Heart left ventricle (tissue), 16 donors: Measurements from ENCODE around the gene RFWD3. TPM values are rescaled to one million over a fixed set of nuclear protein-coding genes. Genes with fewer than 3 reads are reported as not detected.
A peak's percentile ranks its signal among the peaks of the same experiment; 100 is the strongest.

ENCODE experiments used
- ATAC-seq, 4 donors: fragments of 200-7000 bp; cut with Tn5 transposase; one replicate each; pipeline ENCODE4 v1.9.1; 2020 to 2022; ENCODE audit warnings: moderate library complexity in 4 of 4, mild to moderate bottlenecking in 3 of 4, moderate number of reproducible peaks in 1 of 4
- DNase-seq, 5 donors: peaks; one replicate each; pipeline ENCODE4 v3.0.0-alpha.2; 2020
- H3K27ac ChIP-seq, 12 donors: fragments of 200-600 bp; sonication (generic) in 4 of 12; one replicate each; pipeline versions ENCODE4 v1.5.0 to v1.8.0; 2016 to 2022; ENCODE audit warnings: mild to moderate bottlenecking in 2 of 12
- H3K27me3 ChIP-seq, 9 donors: fragments of 200-600 bp; sonication (generic) in 2 of 9; one replicate each; pipeline versions ENCODE4 v1.5.1 to v1.8.0; 2016 to 2022; ENCODE audit warnings: mild to moderate bottlenecking in 3 of 9
- H3K36me3 ChIP-seq, 9 donors: fragments of 200-600 bp; sonication (generic) in 2 of 9; one replicate each; pipeline versions ENCODE4 v1.5.0 to v1.8.0; 2018 to 2022; ENCODE audit warnings: mild to moderate bottlenecking in 2 of 9
- H3K4me1 ChIP-seq, 12 donors: fragments of 200-600 bp; sonication (generic) in 4 of 12; one replicate each; pipeline versions ENCODE4 v1.5.0 to v1.8.0; 2016 to 2022; ENCODE audit warnings: mild to moderate bottlenecking in 3 of 12
- H3K4me3 ChIP-seq, 12 donors: fragments of 200-600 bp; sonication (generic) in 4 of 12; one replicate each; pipeline versions ENCODE4 v1.5.0 to v1.8.0; 2017 to 2022; ENCODE audit warnings: mild to moderate bottlenecking in 9 of 12, moderate library complexity in 4 of 12
- H3K9me3 ChIP-seq, 12 donors: fragments of 200-600 bp; sonication (generic) in 4 of 12; one replicate each; pipeline versions ENCODE4 v1.5.0 to v1.8.0; 2016 to 2022; ENCODE audit warnings: mild to moderate bottlenecking in 1 of 12
- POLR2A ChIP-seq, 2 donors: fragments of 450-650 bp; IDR thresholded peaks; one replicate each; pipeline ENCODE4 v1.6.1; 2017; ENCODE audit warnings: antibody characterized with exemption in 2 of 2, mild to moderate bottlenecking in 2 of 2, moderate library complexity in 2 of 2
- WGBS, 4 donors: extraction: QIAGEN DNeasy Blood & Tissue Kit in 2 of 4; methylation state at CpG; one replicate each; pipeline versions ENCODE4 v1.1.5 to v1.1.7; 2013 to 2018; 5-methylcytosine and 5-hydroxymethylcytosine counted together
- intact Hi-C, 10 donors: fragments of 100-400 bp; cut with DNase I; formaldehyde crosslinking; loops; one replicate each; pipeline versions ENCODE4 v1.11.1 to v1.14.2; 2022
- polyA plus RNA-seq, 2 donors: library from polyadenylated mRNA; stranded (reverse); fragments of 200-250 nt; gene quantifications; one replicate each; pipeline ENCODE4 v1.2.3, GENCODE V29; 2013
- total RNA-seq, 9 donors: library from RNA; depleted of rRNA in 2 of 9; stranded (reverse); fragments of >200 nt in 2 of 9; fragmentation: NEBNext Ultra II Directional in 3 of 9; extraction: Animal tissue kit (Norgen Biotek cat#: 25700) in 3 of 9; gene quantifications; one replicate each; pipeline versions ENCODE4 v1.1.0 to v1.2.4, GENCODE V29; 2016 to 2023
- TF ChIP-seq, protein P1 (sequence below), 12 donors: fragments of 200-600 bp; sonication (generic) in 4 of 12; IDR thresholded peaks; one replicate each; pipeline versions ENCODE4 v1.5.0 to v1.8.0; 2018 to 2022; ENCODE audit warnings: antibody characterized with exemption in 12 of 12, mild to moderate bottlenecking in 5 of 12
- donor health status: ischemic (EF 13 %, LVEDD 7.1; RV severe dilation, severe dysfunction).
- donor health status: healthy with polysubstance abuse.
- donor health status: DM: no; HTN: yes; CAD: no.
- donor health status: DM: no; HTN: no; CAD: no.
- donor health status: ischemic (EF 25% LVEDD 6.9; RV normal size, moderate dysfunction).
- donor health status: ischemic (EF 25% LVEDD 5.7; RV mildly dilated, moderate dysfunction).
- donor health status: healthy.
- donor health status: DM: yes; HTN: yes; CAD: no.
- donor health status: ischemic (EF 35%, LVEDD 5.7; RV mildly dilated, moderate dysfunction).
- donor health status: nonischemic (EF 11% LVEDD 7.7; RV severe dilation, severe dysfunction).
- donor health status: DM: yes; HTN: yes; CAD: no.
- donor health status: PGD.
- donor health status: ischemic (EF 29% LVEDD 5.4; RV normal size, mild dysfunction).
- donor health status: nonischemic (EF 23%, LVEDD 6.1; RV moderate dilation, normal function).

Gene RFWD3
- total and polyA plus RNA-seq, 11 donors = 3.3 to 14.4 (median 5.1) TPM

DNA sequence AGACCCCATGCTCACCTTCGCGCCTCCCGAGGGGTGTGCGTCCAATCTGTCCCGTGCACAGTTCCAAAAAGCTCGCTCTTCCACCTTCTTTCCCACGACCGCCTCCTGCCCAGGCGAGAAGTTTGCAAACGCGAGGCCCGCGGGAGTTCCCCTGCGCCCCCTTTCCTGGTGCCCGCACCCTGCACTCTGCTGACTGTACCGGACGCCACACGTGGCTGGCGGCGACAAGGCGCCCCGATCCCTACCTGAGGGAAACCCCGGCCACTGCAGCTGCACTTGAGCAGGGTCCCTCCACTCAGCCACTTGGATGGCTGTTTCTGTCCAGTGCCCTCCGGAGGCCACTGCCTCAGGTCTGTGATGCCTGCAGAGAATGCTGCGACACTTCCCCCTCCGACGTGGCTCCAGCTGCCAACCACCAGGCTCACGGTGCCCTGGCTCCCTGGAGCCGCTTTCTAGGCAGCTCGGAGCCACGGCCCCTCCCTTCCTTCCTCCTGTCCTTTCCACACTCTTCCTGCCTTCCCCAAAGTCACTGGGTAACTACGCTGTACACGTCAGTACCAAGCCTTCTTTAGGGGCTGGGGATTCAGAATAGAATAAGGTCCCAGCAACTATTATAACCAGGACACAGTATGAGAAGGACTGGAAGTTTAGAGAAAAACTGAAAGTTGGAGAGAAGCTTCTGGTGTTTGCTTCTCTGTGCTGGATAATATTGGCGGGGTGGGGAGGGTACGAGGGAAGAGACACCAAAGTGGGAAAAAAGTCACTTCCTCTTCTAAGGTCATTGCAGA lies 34.0 kb upstream of the RFWD3 start, which contains the start of gene MLKL:
Gene MLKL, minus strand, starts transcription at position 425 of the 788 bp plus-strand sequence. CDS start 5,105 bp downstream, outside the sequence.
- peak; percentile 47 to 83 (median 74) for DNase-seq
- Histone ChIP-seq H3K27me3 (no peaks in the 10 kb centered on the region), H3K4me3 (peak within 1 kb of the TSS; percentile 49 to 95 (median 84)), H3K36me3 (peaks cover 0 to 5% (median 0%) of the 10 kb centered on the region in 9 donors), H3K9me3 (no peaks in the 10 kb centered on the region), H3K27ac (peak within 1 kb of the TSS; percentile 73 to 99 (median 87)), H3K4me1 (peaks cover 0 to 56% (median 7%) of the 10 kb centered on the region in 12 donors)
- no peak for TF ChIP-seq POLR2A (IDR thresholded peaks at IDR 0.05)
- TF ChIP-seq, protein P1, sequence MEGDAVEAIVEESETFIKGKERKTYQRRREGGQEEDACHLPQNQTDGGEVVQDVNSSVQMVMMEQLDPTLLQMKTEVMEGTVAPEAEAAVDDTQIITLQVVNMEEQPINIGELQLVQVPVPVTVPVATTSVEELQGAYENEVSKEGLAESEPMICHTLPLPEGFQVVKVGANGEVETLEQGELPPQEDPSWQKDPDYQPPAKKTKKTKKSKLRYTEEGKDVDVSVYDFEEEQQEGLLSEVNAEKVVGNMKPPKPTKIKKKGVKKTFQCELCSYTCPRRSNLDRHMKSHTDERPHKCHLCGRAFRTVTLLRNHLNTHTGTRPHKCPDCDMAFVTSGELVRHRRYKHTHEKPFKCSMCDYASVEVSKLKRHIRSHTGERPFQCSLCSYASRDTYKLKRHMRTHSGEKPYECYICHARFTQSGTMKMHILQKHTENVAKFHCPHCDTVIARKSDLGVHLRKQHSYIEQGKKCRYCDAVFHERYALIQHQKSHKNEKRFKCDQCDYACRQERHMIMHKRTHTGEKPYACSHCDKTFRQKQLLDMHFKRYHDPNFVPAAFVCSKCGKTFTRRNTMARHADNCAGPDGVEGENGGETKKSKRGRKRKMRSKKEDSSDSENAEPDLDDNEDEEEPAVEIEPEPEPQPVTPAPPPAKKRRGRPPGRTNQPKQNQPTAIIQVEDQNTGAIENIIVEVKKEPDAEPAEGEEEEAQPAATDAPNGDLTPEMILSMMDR (IDR thresholded peaks at IDR 0.05) = no peak
- WGBS, 4 donors = 2 to 3% (median 3%) methylated on average over 25 to 35 of the region's 35 CpGs
- intact Hi-C loops = loop anchor here in 2 of 10 donors (2.0 to 10.0 kb wide), 2 partner anchors 34 to 434 kb away; partner anchors contain the start of gene RFWD3 (in 1 of the 2)
- peak; percentile 70 to 91 (median 83) for ATAC-seq

DNA sequence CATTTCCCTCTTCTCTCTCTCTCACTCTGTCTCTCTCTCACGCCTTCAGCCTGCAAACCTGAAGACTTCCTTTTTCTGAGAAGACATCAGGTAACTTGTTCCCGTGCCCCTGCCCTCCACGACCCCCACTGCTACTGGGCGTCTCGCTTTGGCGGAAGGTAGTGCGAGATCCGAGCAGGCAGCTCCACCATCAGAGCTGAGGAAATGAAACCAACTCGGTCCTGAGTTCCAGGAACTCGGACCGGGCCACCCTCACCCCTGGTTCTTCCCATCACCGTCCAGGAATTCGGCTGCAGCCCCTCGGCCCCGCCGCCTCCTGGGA lies 33.4 kb upstream of the RFWD3 start:
- 2 to 7% (median 3%) methylated on average over 16 of the region's 16 CpGs for WGBS, 4 donors
- intact Hi-C loops = loop anchor here in 2 of 10 donors (2.0 to 10.0 kb wide), 2 partner anchors 33 to 435 kb away; partner anchors contain the start of gene RFWD3 (in 1 of the 2)
- peaks cover 0 to 57% (median 7%) of the 10 kb centered on the region in 12 donors for H3K4me1 ChIP-seq
- H3K9me3 ChIP-seq = no peaks in the 10 kb centered on the region
- TF ChIP-seq, protein P1 (IDR thresholded peaks at IDR 0.05) = no peak
- no peak for TF ChIP-seq POLR2A (IDR thresholded peaks at IDR 0.05)
- H3K27ac ChIP-seq = peak overlapping the region; percentile 73 to 99 (median 87)
- DNase-seq (peak in 3 of 5 donors; percentile 15 to 31 (median 29)), ATAC-seq (peak; percentile 21 to 62 (median 37))
- H3K27me3 ChIP-seq = no peaks in the 10 kb centered on the region
- peak overlapping the region; percentile 49 to 95 (median 84) for H3K4me3 ChIP-seq
- H3K36me3 ChIP-seq = peaks cover 0 to 11% (median 0%) of the 10 kb centered on the region in 9 donors

DNA sequence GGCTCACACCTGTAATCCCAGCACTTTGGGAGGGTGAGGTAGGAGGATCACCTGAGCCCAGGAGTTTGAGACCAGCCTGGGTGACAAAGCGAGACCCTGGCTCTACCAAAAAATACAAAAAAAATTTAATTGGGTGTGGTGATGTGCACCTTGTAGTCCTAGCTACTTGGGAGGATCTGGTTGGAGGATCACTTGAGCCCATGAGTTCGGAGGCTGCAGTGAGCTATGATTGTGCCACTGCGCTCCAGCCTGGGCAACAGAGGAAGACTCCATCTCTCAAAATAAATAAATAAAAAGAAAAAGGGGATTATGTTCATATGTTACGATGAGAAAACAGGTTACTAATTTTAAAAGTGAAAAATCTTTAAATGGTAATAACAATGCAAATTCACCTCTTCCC lies 33.0 kb upstream of the RFWD3 start:
- intact Hi-C loops = loop anchor here in 2 of 10 donors (2.0 to 10.0 kb wide), 2 partner anchors 33 to 435 kb away; partner anchors contain the start of gene RFWD3 (in 1 of the 2)
- peak overlapping the region; percentile 49 to 95 (median 84) for H3K4me3 ChIP-seq
- TF ChIP-seq, protein P1 (IDR thresholded peaks at IDR 0.05) = no peak
- TF ChIP-seq POLR2A (IDR thresholded peaks at IDR 0.05) = no peak
- peaks cover 0 to 15% (median 1%) of the 10 kb centered on the region in 9 donors for H3K36me3 ChIP-seq
- peak overlapping the region in 11 of 12 donors; percentile 81 to 99 (median 87) for H3K27ac ChIP-seq
- peaks cover 0 to 57% (median 7%) of the 10 kb centered on the region in 12 donors for H3K4me1 ChIP-seq
- H3K9me3 ChIP-seq = no peaks in the 10 kb centered on the region
- no peaks in the 10 kb centered on the region for H3K27me3 ChIP-seq
- ATAC-seq (no peak), DNase-seq (no peak)
- WGBS, 4 donors = 71 to 83% (median 76%) methylated on average over 4 of the region's 4 CpGs

DNA sequence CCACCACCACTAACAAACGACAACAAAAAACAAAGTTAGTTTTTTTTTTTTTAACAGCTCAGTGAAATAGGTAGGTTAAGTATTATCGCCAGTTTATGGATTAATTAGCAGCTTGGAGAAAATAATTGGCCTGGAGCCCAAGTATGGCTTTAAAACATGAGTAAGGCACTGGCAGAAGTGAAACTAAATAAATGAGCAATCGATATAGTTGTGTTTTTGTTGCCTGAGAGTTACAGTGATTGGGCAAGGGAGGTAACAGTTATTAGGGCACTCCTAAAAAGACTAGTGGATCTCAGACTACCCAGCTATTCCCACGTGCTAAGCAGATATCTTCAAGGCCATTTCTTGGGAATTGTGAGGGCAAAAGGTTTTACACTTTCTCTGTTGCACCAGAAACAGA lies 31.5 kb upstream of the RFWD3 start:
- TF ChIP-seq, protein P1 (IDR thresholded peaks at IDR 0.05) = no peak
- TF ChIP-seq POLR2A (IDR thresholded peaks at IDR 0.05) = no peak
- 63 to 75% (median 71%) methylated on average over 4 of the region's 4 CpGs for WGBS, 4 donors
- H3K27me3 ChIP-seq = no peaks in the 10 kb centered on the region
- no peaks in the 10 kb centered on the region for H3K9me3 ChIP-seq
- H3K4me3 ChIP-seq = peak overlapping the region in 2 of 12 donors; percentile 19 to 95
- H3K36me3 ChIP-seq = peaks cover 0 to 29% (median 7%) of the 10 kb centered on the region in 9 donors
- intact Hi-C loops = no loop called here
- H3K4me1 ChIP-seq = peaks cover 0 to 57% (median 7%) of the 10 kb centered on the region in 12 donors
- H3K27ac ChIP-seq = peak overlapping the region in 1 of 12 donors; percentile 99
- ATAC-seq = no peak
- no peak for DNase-seq
